Caki2 (cell line): Measurements from ENCODE around the gene ADD2. TPM values are rescaled to one million over a fixed set of nuclear protein-coding genes. Genes with fewer than 3 reads are reported as not detected.
A peak's percentile ranks its signal among the peaks of the same experiment; 100 is the strongest.
"Not testable (repeated sequence)": the region's sequence is repeated elsewhere in the genome, so short reads cannot be mapped to it uniquely, and the experiment has no call there.

ENCODE experiments used
- DNase-seq: peaks from one replicate; pipeline ENCODE4 v3.0.0-alpha.2; 2015; ENCODE audit warnings: low read depth
- in situ Hi-C: cut with HindIII; loops from 2 replicates; pipeline ENCODE4 v1.10.0; 2016; ENCODE audit warnings: low sequenced_read_pairs, low pct_unique_long_range_greater_than_20kb, mixed read lengths
- total RNA-seq: library from RNA; depleted of rRNA; stranded (reverse); fragments of >200 nt; shearing (Covaris generic); gene quantifications from 2 replicates; pipeline ENCODE4 v1.2.3, GENCODE V29; 2014; ENCODE audit warnings: low replicate concordance; rRNA removed

Gene ADD2
- 3.8 and 14.8 TPM in 2 replicates for total RNA-seq

- in situ Hi-C loops, result no loop called here
- DNase-seq, result peak; percentile 55
Observed at GRCh38 chr2:70767699-70768589, at the start of gene ADD2. ADD2 (minus strand) TSS chr2:70768200; CDS start chr2:70706408, 61,792 bp downstream.

- no peak for DNase-seq
- in situ Hi-C loops, result no loop called here
Observed at GRCh38 chr2:70817284-70817954, 49.4 kb upstream of the ADD2 start.

- no peak for DNase-seq
- in situ Hi-C loops, result no loop called here
Observed at GRCh38 chr2:70816726-70817125, 48.7 kb upstream of the ADD2 start.

GRCh38 chr2:70808983-70809958 is 41.3 kb upstream of the ADD2 start:
- DNase-seq, result no peak
- in situ Hi-C loops, result no loop called here

- in situ Hi-C loops, result no loop called here
Observed at GRCh38 chr2:70807828-70808118, 39.8 kb upstream of the ADD2 start.

GRCh38 chr2:70807102-70807827 is 39.3 kb upstream of the ADD2 start:
- no peak for DNase-seq
- in situ Hi-C loops, result no loop called here

More at GRCh38 chr2:70807828-70808118, 39.8 kb upstream of the ADD2 start:
- no peak for DNase-seq

- no peak for DNase-seq
- in situ Hi-C loops, result no loop called here
Observed at GRCh38 chr2:70806620-70807019, 38.6 kb upstream of the ADD2 start.

- DNase-seq, result no peak
- in situ Hi-C loops, result no loop called here
Observed at GRCh38 chr2:70806013-70806412, 38.0 kb upstream of the ADD2 start.

- in situ Hi-C loops, result no loop called here
- no peak for DNase-seq
Observed at GRCh38 chr2:70801607-70802263, 33.7 kb upstream of the ADD2 start.

GRCh38 chr2:70799706-70800105 is 31.7 kb upstream of the ADD2 start:
- in situ Hi-C loops, result no loop called here
- DNase-seq, result no peak

GRCh38 chr2:70797996-70798395 is 30.0 kb upstream of the ADD2 start:
- DNase-seq, result not testable (repeated sequence)

GRCh38 chr2:70797506-70797905 is 29.5 kb upstream of the ADD2 start:
- in situ Hi-C loops, result no loop called here
- no peak for DNase-seq

More at GRCh38 chr2:70797996-70798395, 30.0 kb upstream of the ADD2 start:
- in situ Hi-C loops, result not testable (repeated sequence)

GRCh38 chr2:70796262-70796661 is 28.3 kb upstream of the ADD2 start:
- no peak for DNase-seq
- in situ Hi-C loops, result no loop called here

GRCh38 chr2:70795164-70795995 is 27.4 kb upstream of the ADD2 start:
- in situ Hi-C loops, result no loop called here
- no peak for DNase-seq

- no peak for DNase-seq
- in situ Hi-C loops, result no loop called here
Observed at GRCh38 chr2:70793450-70793849, 25.4 kb upstream of the ADD2 start.

- DNase-seq, result no peak
Observed at GRCh38 chr2:70790136-70790828, 22.3 kb upstream of the ADD2 start, which contains the start of gene FIGLA. FIGLA (minus strand) TSS chr2:70790643; CDS start chr2:70790638, 5 bp downstream.

More at GRCh38 chr2:70790136-70790828, 22.3 kb upstream of the ADD2 start, which contains the start of gene FIGLA:
- in situ Hi-C loops, result no loop called here
